ENCODE measurements around the gene SDHA. TPM values are rescaled to one million over a fixed set of nuclear protein-coding genes. Genes with fewer than 3 reads are reported as not detected.

Gene SDHA
- total RNA-seq, 1 experiment from 2014 or later, result 134 TPM

GRCh38 chr5:186091-187041 is 31.8 kb upstream of the SDHA start:
- Histone ChIP-seq H3K9me2 (ENCODE audit: insufficient read depth) (no peaks in the 10 kb centered on the region), H4K20me1 (ENCODE audit: insufficient read depth) (no peaks in the 10 kb centered on the region), H3K36me3 (ENCODE audit: control insufficient read depth in 1 of 2, insufficient read depth in 2 of 2, low read length in 2 of 2) (no peaks in the 10 kb centered on the region), H3K9ac (ENCODE audit: low read length) (no peak overlapping the region), H3K79me2 (ENCODE audit: insufficient read depth, low read length) (no peaks in the 10 kb centered on the region), H2AFZ (ENCODE audit: low read depth, low read length, poor library complexity, severe bottlenecking) (no peak overlapping the region), H3K9me3 (ENCODE audit: control insufficient read depth in 1 of 2, insufficient read depth in 1 of 2, low read depth in 1 of 2, low read length in 2 of 2) (no peaks in the 10 kb centered on the region), H3K27ac (ENCODE audit: low read depth, low read length) (no peak overlapping the region), H3K4me2 (ENCODE audit: low read length) (no peak overlapping the region), H3K4me3 (replicated peaks in 1 of 2; ENCODE audit: low read depth in 1 of 2, low read length in 2 of 2) (no peak overlapping the region), H3K4me1 (ENCODE audit: control insufficient read depth in 1 of 2, insufficient read depth in 2 of 2, low read length in 2 of 2) (peaks cover 5 to 10% of the 10 kb centered on the region in 2 experiments), H3K27me3 (ENCODE audit: insufficient read depth, low read length) (no peaks in the 10 kb centered on the region)
- RAD21 ChIA-PET (ENCODE audit: low non-redundant PET in 1 of 2, low total read pairs in 2 of 2, uncharacterized antibody in 2 of 2, unreplicated experiment in 2 of 2), result no interaction called here
- TF ChIP-seq EZH2phosphoT487 (IDR thresholded peaks at IDR 0.05; ENCODE audit: borderline replicate concordance) (no peak), YY1 (IDR thresholded peaks at IDR 0.05; ENCODE audit: extremely low read depth, insufficient replicate concordance, low read depth, low read length) (no peak), TCF7L2 (IDR thresholded peaks at IDR 0.05; ENCODE audit: borderline replicate concordance, extremely low read depth, insufficient read depth, insufficient read length) (no peak)
- no peak for DNase-seq (ENCODE audit: low read depth, low spot score)
- ATAC-seq, result no peak
- CTCF ChIA-PET, result no interaction called here
- POLR2A ChIA-PET, result no interaction called here
- intact Hi-C loops (cut with micrococcal nuclease), result no loop called here
- no TSS peak for BruUV-seq (replicated peaks)

- no peaks in the 10 kb centered on the region for H3K27me3 ChIP-seq (ENCODE audit: insufficient read depth, low read length)
- BruUV-seq (replicated peaks), result no TSS peak
- CTCF ChIA-PET, result no interaction called here
- TF ChIP-seq CEBPB (IDR thresholded peaks at IDR 0.05; ENCODE audit: low read depth) (no peak), ZNF274 (IDR thresholded peaks at IDR 0.05; ENCODE audit: low read depth, low read length) (no peak), POLR2A (IDR thresholded peaks at IDR 0.05; ENCODE audit: borderline replicate concordance, extremely low read depth, insufficient read depth, insufficient read length) (no peak), CTCF (IDR thresholded peaks at IDR 0.05 in 2 of 3, conservative IDR thresholded peaks at IDR 0.05 in 1 of 3; ENCODE audit: borderline replicate concordance in 1 of 3, insufficient read depth in 1 of 3, low read depth in 2 of 3, low read length in 2 of 3) (no peak), RAD21 (IDR thresholded peaks at IDR 0.05; ENCODE audit: low read depth) (no peak), TCF7L2 (IDR thresholded peaks at IDR 0.05; ENCODE audit: borderline replicate concordance, extremely low read depth, insufficient read depth, insufficient read length) (no peak), EGR1 (IDR thresholded peaks at IDR 0.05; ENCODE audit: low read depth) (no peak), EZH2 (IDR thresholded peaks at IDR 0.05) (no peak), ATF3 (IDR thresholded peaks at IDR 0.05) (no peak), EZH2phosphoT487 (IDR thresholded peaks at IDR 0.05; ENCODE audit: borderline replicate concordance) (no peak), SRF (IDR thresholded peaks at IDR 0.05; ENCODE audit: low read depth) (no peak)
- no peak overlapping the region for H2AFZ ChIP-seq (ENCODE audit: low read depth, low read length, poor library complexity, severe bottlenecking)
- no peaks in the 10 kb centered on the region for H4K20me1 ChIP-seq (ENCODE audit: insufficient read depth)
- H3K79me2 ChIP-seq (ENCODE audit: insufficient read depth, low read length), result no peaks in the 10 kb centered on the region
- ATAC-seq, result no peak
- intact Hi-C loops (cut with micrococcal nuclease), result no loop called here
- H3K9me2 ChIP-seq (ENCODE audit: insufficient read depth), result no peaks in the 10 kb centered on the region
- no peak for DNase-seq (ENCODE audit: low read depth, low spot score)
- no peak overlapping the region for H3K4me2 ChIP-seq (ENCODE audit: low read length)
- H3K9ac ChIP-seq (ENCODE audit: low read length), result no peak overlapping the region
- peaks cover 5 to 10% of the 10 kb centered on the region in 2 experiments for H3K4me1 ChIP-seq (ENCODE audit: control insufficient read depth in 1 of 2, insufficient read depth in 2 of 2, low read length in 2 of 2)
- H3K4me3 ChIP-seq (replicated peaks in 1 of 2; ENCODE audit: low read depth in 1 of 2, low read length in 2 of 2), result no peak overlapping the region
- no peaks in the 10 kb centered on the region for H3K9me3 ChIP-seq (ENCODE audit: control insufficient read depth in 1 of 2, insufficient read depth in 1 of 2, low read depth in 1 of 2, low read length in 2 of 2)
- H3K36me3 ChIP-seq (ENCODE audit: control insufficient read depth in 1 of 2, insufficient read depth in 2 of 2, low read length in 2 of 2), result no peaks in the 10 kb centered on the region
- POLR2A ChIA-PET, result no interaction called here
- RAD21 ChIA-PET (ENCODE audit: low non-redundant PET in 1 of 2, low total read pairs in 2 of 2, uncharacterized antibody in 2 of 2, unreplicated experiment in 2 of 2), result no interaction called here
- H3K27ac ChIP-seq (ENCODE audit: low read depth, low read length), result no peak overlapping the region
Measured at GRCh38 chr5:187042-187431, 31.1 kb upstream of the SDHA start.

Data from HCT116 (cell line).